Activated naive CD4-positive, alpha-beta T cell (primary cell): ENCODE measurements around the gene SHLD1.
"Not testable (repeated sequence)": the region's sequence is repeated elsewhere in the genome, so short reads cannot be mapped to it uniquely, and the experiment has no call there.

ENCODE experiments used
- DNase-seq, 4 experiments: peaks; one replicate each; lab custom pipeline; 2025; lab: John Stamatoyannopoulos, UW

Gene SHLD1

DNA sequence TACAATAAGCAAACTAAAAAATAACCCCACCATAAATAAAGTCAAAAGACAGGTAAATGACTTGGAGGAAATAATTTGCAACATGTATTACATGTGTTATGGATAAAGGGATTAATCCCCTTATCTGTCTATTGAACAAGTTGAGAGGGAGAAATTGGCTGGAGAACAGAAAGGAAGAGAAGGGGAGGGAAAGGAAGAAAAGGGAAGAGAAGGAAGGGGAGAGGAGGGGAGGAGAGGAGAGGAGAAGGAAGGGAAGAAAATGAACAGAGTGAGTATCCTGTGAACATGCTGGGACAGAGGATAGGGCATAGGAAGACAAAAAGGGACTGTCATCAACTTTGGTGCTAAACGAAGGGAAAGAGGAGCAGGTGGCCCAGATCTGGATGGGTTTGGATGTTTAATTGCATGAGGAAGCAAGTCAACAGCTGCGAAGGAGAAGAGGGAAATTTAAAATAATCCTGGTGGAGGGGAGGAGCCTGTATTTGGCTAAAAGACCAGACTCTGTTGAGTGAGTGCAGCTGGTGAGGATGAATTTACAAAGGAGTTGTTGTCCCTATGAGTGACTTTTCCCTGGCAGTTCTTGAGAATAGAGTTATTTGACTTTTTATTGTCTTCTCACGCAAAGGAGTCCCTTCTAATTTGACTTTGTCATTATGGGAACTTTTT is 14.2 kb upstream of the SHLD1 start:
- DNase-seq, result no peak

DNA sequence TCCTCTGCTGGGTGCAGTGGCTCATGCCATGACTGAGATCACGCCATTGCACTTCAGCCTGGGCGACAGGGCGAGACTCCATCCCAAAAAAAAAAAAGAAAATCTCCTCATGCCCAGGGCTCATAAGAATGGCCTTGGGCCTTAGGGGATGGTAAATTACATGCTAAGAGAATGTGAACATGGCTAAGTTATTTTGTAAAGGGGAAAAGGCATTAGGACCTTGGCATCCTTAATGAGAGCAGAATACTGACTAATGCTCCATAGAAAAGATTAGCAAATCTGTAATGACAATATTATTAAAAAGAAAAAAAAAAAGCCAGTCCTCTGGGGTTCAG is 12.6 kb upstream of the SHLD1 start:
- DNase-seq, result no peak

DNA sequence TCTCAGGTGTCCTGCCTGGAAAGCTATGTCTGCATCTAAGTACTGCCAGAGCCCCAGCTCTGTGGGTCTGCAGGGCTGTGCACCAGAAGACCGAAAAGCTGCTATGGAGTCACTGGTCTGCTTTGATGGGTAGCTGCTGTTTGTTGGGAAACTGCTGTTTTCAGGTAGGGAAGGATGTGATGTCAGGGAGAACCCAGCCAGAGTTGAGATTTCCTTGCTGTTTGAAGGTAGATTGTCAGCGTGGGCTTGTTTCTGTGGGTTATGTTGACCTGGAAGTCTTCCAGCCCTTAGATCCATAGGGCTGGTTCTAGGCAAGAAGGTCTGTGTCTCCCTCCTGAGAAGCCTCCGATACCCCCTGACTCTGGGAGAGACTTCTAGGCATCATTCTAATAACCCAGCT is 12.2 kb upstream of the SHLD1 start:
- DNase-seq, result no peak

DNA sequence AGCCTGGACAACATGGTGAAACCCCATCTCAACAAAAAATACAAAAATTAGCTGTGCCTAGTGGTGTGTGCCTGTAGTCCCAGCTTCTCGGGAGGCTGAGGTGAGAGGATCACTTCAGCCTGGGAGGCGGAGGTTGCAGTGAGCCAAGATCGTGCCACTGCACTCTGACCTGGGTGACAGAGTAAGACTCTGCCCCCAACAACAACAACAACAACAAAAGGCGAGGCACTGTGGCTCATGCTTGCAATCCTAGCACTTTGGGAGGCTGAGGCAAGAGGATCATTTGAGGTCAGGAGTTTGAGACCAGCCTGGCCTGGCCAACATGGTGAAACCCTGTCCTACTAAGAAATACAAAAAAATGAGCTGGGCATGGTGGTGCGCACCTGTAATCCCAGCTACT is 9.6 kb upstream of the SHLD1 start:
- not testable (repeated sequence) for DNase-seq

DNA sequence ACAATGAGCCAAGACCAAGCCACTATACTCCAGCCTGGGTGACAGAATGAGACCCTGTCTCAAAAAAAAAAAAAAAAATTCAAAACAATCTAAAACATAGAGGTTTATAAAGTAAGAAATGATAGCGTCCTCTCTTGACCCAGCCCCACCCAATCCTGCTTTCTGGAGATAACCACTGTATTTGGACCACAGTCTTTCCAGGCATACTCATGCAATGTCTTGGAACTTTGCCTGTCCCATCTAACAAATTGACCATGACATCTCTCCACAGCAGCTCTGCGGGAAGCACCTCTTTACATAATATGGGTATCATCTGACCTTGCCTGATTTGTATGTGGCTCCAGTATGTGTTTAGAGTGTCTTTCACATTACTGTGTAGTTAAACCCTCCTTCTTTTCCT is 9.1 kb upstream of the SHLD1 start:
- DNase-seq, result no peak

DNA sequence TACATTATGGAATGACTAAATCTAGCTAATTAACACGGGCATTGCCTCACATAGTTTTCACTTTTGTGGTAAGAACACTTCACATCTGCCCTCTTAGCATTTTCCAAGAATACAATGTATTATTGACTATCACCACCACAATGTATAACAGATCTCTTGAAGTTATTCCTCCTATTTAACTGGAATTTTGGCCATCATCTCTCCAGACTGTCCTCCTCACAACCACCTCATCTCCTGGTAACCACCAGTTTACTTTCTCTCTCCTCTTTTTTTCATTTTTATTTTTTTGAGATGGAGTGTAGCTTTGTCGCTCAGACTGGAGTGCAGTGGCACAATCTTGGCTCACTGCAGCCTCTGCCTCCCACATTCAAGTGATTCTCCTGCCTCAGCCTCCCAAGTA is 8.2 kb upstream of the SHLD1 start:
- no peak for DNase-seq

DNA sequence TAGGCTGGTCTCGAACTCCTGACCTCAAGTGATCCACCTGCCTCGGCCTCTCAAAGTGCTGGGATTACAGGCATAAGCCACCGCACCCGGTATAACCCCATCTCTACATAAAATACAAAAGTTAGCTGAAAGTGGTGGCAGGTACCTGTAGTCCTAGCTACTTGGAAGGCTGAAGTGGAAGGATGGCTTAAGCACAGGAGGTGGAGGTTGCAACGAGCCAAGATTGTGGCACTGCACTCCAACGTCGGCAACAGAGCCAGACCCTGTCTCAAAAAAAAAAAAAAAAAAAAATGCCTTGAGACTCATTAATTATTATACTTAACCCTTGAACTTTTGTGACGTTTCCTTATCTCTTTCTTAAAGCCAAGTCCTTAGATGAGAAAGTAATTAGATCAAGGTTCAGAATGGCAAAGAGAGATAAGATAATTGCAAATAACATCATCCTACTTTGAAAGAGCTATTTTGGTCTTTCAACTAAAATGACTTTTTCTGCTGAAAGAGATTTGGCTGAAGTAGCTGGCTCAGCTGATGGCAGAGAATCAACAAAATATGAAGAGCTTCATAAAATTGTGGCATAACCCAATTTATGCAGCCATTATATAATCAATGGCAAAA is 4.7 kb upstream of the SHLD1 start:
- no peak for DNase-seq

DNA sequence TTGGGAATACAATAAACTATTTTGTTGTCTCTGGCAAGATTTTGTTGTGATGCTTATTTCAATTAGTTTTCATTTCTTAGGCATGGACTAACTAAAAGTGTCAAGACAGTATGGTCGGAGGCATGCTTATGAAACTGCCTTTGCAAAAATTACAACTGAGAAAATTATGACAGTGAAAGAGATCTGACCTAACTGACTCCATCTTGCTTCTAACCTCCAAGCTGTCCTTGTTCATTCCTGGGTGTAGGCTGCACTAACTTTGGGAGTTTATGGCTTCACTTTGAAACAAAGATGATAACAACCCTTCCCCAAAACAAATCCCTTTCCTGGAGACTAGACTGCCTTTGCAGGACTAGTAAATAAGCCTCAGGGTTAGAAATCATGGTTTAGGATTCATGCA is 4.1 kb upstream of the SHLD1 start:
- no peak for DNase-seq

DNA sequence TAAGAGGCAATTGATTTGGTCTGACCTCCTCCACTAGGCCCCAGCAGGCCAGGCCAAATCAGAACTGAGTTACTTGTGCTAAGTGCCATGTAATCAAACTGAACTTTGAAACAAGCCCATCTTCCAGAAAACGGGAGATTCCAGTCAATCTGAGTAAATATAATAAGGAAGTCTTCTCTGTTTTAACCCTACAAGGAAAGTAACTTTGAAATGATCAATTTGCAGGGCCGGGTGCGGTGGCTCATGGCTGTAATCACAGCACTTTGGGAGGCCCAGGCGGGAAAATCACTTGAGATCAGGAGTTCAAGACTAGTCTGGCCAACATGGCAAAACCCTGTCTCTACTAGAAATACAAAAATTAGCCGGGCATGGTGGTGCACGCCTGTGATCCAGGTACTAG is 2.0 kb upstream of the SHLD1 start:
- DNase-seq, result no peak

DNA sequence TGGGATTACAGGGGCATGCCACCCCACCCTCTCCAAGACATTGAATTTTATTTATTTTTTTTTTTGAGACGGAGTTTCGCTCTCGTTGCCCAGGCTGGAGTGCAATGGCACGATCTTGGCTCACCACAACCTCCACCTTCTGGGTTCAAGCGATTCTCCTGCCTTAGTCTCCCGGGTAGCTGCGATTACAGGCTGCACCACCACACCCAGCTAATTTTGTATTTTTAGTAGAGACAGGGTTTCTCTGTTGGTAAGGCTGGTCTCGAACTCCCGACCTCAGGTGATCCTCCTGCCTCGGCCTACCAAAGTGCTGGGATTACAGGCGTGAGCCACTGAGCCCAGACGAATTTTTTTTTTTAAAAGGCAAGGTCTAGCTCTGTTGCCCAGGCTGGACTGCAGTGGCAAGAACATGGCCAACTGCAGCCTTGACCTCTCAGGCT is 669 bp upstream of the SHLD1 start:
- DNase-seq, result not testable (repeated sequence)

DNA sequence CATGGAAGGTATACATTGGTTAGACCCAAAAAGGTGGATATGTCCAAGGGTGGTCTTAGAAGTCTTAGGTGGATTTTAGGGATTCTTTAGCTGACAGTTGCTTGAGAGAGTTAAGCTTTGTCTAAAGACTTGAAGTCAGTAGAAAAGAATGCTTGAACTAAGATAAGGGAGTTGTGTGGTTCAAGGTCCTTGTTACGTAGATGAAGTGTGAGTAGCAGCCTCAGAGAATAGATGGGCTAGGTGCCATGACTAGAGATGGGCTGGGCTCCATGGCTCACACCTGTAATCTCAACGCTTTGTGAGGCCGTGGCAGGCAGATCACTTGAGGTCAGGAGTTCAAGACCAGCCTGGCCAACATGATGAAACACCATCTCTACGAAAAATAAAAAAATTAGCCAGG is 1.7 kb downstream of the SHLD1 start:
- no peak for DNase-seq

DNA sequence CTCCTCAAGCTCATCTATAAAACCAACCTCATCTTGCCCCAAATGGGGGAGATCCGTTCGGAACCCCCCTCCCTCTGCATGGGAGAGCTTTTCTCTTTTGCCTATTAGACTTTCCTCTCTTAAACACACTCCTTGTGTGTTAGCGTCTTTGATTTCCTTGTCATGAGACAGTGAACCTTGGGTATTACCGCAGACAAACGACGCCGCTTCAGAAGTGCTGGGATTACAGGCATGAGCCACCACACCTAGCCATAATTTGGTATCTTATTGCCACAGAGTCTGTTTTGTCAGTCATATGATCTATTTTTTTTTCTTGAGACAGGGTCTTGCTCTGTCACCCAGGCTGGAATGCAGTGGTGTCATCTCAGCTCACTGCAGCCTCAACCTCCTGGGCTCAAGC is 3.6 kb downstream of the SHLD1 start:
- no peak for DNase-seq

DNA sequence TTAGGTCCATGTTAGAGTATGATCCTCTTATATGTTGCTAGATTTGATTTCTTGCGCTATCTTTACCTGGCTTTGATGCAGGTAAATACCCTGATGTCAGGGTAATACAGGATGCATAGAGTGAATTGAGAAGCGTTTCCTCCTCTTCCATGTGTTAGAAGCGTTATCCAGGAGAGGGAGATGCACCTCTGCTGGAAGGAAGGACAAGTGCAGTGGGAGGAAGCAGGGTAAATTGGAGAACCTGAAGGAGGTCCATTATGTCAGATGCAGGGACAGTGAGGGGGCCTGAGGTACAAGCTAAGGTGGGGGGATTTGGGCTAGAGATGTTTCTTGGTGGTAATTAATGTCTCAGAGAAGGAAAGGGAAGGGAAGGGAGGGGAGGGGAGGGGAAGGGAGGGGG is 7.7 kb downstream of the SHLD1 start:
- DNase-seq, result no peak

DNA sequence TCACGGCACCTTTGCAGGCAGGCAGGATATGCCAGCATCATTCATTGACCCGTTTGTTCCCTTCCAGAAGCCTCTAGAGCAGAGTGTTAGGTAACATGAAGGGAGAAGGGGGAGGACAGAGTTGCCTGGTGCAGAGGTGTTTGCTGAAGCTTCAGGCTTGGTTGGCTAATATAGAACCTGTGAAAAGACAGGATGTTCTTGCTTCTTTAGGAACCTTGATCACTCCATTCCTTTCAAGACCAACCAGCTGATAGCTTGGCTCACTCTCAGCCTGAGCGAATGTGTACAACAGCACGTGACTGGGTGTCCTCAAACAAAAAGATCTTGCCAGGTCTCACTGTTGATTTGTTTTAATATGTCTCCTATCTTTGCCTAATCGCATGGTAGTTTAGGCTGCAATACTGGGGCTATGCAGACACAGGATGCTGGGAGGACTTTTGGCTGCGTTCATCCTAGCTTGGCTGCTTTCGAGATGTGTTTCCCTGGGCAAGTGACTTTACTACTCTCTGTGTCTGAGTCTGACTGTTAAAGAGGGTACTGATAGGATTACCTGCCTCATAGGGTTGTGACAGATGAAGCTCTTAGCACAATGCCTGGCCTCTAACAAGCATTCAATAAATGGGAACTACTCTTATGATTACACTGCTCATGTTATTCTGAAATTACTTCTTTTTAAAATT is 16.0 kb downstream of the SHLD1 start:
- DNase-seq, result no peak

DNA sequence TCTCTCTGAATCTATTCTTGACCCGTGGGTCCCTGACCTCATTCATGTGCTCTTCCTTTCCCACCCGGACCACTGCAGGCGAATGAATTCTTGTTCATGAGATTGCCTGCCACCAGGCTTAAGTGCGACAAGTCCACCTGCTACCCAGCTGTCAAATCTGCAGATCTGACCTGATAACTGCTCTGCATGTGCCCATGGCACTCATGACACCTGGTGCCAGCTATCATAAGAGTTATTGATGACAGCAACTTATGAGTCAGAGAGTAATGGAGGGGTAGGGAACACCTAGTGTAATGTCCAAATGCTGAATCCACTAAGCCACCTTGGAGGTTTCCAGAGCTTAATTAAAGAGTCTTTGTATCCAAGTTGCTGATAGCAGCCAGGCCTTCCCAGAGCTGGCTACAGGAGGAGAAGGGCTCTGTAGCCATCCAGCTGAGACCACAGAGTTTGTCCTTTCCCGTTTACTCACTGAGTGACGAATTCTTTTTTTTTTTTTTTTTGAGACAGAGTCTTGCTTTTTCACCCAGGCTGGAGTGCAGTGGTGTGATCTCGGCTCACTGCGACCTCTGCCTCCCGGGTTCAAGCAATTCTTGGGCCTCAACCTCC is 17.4 kb downstream of the SHLD1 start:
- no peak for DNase-seq

DNA sequence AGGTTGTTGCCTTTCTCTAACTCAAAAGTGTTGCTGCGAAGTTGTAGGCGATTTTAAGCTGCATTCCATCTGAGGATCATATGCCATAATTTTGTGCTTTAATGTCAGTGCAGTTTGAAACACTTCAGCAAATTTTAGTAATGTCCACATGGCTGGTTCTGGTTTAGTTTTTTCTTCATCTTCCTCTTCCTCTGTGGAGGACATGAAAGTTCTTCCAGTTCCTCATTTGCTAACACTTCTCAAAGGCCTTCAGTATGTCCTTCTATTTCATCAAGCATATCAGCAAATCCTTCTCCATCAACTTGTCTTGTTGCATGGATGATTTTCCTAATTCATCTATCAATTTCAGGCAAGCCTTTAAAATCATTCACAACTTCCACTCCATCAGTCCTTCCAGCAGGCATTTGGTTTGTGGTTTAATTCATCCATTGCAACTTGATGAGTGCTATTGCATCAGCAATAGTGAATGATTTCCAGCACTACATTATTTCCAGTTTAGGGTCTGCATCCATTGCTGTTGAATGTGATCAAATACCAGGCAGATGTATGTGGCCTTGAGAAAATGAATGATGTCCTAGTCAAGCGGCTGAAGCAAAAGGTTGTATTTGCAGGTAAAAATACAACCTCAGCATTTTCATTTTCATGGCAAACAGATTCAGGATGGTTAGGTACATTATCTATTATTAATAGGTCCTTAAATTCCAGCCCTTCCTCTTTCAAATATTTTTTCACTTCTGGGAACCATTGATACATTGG is 20.2 kb downstream of the SHLD1 start:
- no peak for DNase-seq

DNA sequence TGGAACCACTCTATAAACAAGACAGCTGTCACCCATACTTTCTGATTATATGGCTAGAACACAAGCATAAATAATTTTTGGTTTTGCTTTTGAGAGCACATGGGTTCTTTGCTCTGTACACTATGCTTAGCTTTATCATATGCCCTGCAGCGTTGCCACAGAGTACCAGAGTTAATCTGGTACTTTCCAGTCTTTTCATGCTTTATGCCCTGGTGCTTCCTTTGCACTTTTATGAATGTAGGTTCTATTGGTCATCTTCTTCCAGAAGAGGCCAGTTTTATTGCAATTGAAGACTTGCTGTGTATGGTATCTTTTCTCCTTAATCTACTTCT is 20.8 kb downstream of the SHLD1 start:
- DNase-seq, result no peak

DNA sequence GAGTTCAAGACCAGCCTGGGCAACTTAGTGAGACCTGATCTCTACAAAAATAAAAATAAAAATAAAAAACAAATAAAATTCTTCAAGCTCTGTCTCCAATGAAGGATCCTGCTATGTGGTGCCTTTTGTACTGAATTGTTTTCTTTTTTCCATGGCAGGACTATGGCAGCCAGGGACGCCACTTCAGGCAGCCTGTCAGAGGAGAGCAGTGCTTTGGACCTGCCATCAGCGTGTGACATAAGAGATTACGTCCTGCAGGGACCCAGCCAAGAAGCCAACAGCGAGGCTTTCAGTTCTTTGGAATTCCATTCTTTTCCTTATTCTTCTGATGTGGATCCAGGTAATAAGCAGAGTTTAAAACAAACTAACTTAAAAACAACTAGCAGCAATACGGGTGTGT is 22.5 kb downstream of the SHLD1 start:
- DNase-seq, result no peak

DNA sequence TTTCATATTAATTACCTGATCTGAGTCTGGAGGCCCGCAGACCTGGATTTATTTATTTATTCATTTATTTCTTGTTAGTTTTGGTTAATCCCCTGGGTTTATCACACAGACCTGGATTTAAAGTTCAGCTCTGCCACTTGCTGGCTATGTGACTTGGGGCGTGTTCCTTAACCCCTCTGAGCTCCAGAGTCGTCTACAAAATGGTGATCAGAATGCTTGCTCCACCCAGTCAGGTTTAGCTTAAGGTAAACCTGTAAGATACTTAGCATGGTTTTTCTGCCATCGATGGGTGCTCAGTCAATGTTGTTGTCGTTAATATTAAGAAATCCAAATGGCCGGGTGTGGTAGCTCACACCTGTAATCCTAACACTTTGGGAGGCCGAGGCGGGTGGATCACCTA is 23.4 kb downstream of the SHLD1 start:
- no peak for DNase-seq

DNA sequence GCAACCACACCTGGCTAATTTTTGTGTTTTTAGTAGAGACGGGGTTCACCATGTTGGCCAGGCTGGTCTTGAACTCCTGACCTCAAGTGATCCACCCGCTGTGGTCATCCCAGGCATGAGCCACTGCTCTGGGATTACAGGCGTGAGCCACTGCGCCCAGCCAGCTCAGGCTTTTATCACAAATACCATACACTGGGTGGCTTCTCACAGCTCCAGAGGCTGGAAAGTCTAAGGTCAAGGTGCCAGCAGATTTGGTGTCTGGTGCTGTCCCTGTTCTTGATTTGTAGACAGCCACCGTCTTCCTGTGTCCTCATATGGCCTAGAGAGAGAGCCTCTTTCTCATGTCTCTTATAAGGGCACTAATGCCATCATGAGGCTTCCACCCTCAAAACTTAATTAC is 25.9 kb downstream of the SHLD1 start:
- no peak for DNase-seq

DNA sequence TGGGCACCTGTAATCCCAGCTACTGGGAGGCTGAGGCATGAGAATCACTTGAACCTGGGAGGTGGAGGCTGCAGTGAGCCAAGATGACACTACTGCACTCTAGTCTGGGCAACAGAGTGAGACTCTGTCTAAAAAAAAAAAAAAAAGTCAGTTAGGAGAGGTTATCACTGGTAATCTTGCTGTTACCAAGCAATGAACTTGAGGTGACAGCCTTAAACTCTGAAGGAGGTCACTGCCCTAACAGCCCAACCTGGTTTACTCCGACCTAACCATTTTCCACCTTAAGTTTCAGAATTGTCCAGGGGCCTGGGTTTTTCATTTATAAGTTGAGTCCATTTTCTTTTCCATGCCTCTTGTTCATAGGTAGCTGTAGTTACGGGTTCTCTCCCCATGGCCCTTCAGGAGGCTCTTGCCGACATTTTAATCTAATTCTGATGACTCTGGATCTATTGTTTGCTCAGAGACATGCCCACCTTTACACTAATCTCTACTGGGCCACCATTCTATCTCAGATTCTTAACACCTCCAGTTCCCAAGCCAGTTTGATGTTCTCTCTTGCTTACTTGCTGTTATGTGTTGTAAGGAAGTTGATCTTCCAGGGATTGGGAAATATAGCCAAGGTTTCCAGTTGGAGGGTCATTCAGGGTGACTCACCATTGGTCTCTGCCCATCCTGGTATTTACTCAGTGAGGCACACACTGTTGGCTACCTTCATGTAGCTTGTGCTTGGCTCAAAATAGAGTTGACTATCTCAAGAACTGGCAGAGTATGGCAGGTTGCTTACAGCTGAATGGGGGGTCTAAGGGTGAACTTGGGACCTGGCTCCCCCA is 29.1 kb downstream of the SHLD1 start:
- DNase-seq, result no peak

DNA sequence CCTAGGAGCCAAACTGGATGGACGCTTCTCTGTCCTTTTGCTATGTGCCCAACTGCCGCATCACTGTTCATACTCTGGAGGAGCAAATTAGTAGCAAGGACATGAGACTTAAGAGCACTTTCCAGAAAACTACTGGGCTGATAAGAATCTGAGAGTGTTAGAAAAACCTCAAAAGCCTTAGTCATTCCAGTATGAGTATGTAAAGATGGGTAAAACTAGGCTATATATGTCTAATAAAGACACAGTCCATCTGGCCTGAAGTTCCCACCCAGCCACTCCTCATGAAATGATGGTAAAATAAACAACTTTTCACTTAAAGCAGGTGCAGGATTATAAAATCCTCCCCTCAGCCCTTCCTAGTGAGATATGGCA is 30.6 kb downstream of the SHLD1 start:
- DNase-seq, result no peak
